Measurements from ENCODE around the gene RAB6C.

- no peak for TF ChIP-seq CTCF (IDR thresholded peaks at IDR 0.05; ENCODE audit: poor library complexity)
- TF ChIP-seq EZH2 (IDR thresholded peaks at IDR 0.05; ENCODE audit: borderline replicate concordance): no peak
Observed at GRCh38 chr2:129930451-129930850, 49.0 kb upstream of the RAB6C start.
